Measurements from ENCODE around the gene ATP6V1G1.
A peak's percentile ranks its signal among the peaks of the same experiment; 100 is the strongest.

DNA sequence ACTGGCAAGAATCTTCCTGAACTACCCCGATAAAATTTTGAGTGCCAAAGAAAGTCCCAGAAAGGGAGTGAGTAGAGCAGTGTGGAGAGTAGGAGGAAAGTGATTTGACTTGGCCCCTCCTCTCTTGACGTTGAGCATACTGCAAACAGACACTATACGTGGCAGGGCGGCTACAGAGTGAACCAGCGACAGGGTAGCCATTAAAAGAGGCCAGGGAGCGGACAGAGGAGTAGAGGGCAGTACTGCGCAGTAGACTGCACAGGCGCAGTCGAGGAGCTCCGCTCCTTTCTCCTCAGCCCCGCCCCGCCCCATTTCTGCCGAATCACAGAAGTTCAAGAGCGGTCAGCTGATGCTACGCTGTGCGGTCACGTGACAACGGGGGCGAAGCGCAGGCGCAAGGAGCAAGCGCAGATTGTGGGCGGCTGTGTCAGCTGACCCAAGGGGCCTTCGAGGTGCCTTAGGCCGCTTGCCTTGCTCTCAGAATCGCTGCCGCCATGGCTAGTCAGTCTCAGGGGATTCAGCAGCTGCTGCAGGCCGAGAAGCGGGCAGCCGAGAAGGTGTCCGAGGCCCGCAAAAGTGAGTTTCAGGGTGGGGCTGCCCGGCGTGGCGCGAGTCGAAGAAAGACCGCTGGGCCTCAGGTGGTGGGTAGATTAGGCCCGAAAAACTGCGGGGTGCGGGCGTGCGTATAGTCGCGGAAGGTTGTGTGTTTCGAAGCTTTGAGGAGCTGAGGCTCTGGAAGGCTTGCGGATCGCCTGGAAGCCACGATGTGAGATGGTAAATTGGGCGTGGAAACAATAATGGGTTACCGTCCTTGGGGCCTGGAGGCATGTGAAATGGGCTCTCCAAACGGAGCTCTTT is at the start of gene ATP6V1G1:
- TF ChIP-seq, protein P1, sequence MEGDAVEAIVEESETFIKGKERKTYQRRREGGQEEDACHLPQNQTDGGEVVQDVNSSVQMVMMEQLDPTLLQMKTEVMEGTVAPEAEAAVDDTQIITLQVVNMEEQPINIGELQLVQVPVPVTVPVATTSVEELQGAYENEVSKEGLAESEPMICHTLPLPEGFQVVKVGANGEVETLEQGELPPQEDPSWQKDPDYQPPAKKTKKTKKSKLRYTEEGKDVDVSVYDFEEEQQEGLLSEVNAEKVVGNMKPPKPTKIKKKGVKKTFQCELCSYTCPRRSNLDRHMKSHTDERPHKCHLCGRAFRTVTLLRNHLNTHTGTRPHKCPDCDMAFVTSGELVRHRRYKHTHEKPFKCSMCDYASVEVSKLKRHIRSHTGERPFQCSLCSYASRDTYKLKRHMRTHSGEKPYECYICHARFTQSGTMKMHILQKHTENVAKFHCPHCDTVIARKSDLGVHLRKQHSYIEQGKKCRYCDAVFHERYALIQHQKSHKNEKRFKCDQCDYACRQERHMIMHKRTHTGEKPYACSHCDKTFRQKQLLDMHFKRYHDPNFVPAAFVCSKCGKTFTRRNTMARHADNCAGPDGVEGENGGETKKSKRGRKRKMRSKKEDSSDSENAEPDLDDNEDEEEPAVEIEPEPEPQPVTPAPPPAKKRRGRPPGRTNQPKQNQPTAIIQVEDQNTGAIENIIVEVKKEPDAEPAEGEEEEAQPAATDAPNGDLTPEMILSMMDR (IDR thresholded peaks at IDR 0.05 in 4 of 5, conservative IDR thresholded peaks at IDR 0.05 in 1 of 5), result peak in 2 of 5 experiments; percentile 35 to 40
- TF ChIP-seq POLR2A (IDR thresholded peaks at IDR 0.05), result peak; percentile 89 to 91
